Measurements from ENCODE around the gene ATP6V0B. TPM values are rescaled to one million over a fixed set of nuclear protein-coding genes. Genes with fewer than 3 reads are reported as not detected.

The ATP6V0B gene
- polyA plus RNA-seq, 1 experiment: 186 TPM

DNA sequence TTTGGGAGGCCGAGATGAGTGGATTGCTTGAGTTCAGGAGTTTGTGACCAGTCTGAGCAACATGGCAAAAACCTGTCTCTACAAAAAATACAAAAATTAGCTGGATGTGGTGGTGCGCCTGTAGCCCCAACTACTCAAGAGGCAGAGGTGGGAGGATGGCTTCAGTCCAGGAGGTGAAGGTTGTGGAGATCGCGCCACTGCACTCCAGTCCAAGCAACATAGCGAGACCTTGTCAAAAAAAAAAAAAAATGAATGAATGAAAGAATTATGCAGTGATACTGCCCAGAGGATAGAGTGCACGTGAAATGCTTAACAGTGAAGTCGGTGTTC lies 5.4 kb upstream of the ATP6V0B start:
- TF ChIP-seq, protein P1, sequence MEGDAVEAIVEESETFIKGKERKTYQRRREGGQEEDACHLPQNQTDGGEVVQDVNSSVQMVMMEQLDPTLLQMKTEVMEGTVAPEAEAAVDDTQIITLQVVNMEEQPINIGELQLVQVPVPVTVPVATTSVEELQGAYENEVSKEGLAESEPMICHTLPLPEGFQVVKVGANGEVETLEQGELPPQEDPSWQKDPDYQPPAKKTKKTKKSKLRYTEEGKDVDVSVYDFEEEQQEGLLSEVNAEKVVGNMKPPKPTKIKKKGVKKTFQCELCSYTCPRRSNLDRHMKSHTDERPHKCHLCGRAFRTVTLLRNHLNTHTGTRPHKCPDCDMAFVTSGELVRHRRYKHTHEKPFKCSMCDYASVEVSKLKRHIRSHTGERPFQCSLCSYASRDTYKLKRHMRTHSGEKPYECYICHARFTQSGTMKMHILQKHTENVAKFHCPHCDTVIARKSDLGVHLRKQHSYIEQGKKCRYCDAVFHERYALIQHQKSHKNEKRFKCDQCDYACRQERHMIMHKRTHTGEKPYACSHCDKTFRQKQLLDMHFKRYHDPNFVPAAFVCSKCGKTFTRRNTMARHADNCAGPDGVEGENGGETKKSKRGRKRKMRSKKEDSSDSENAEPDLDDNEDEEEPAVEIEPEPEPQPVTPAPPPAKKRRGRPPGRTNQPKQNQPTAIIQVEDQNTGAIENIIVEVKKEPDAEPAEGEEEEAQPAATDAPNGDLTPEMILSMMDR (IDR thresholded peaks at IDR 0.05; ENCODE audit: insufficient read depth, low read depth, low read length): no peak
- ChIA-PET POLR2A (no interaction called here), CTCF (interaction anchor here (0.7 to 2.4 kb wide), 4 partner anchors 9 to 34 kb away, joined by 3 to 9 read pairs (median 4); partner anchors contain the start of gene B4GALT2)
- Histone ChIP-seq H3K4me3 (ENCODE audit: low read depth, low read length) (no peak overlapping the region), H3K27me3 (ENCODE audit: control insufficient read depth, insufficient read depth, low read length) (no peaks in the 10 kb centered on the region), H3K36me3 (ENCODE audit: control insufficient read depth, insufficient read depth, low read length) (peaks cover 7% of the 10 kb centered on the region)
- DNase-seq (ENCODE audit: low read depth): no peak

DNA sequence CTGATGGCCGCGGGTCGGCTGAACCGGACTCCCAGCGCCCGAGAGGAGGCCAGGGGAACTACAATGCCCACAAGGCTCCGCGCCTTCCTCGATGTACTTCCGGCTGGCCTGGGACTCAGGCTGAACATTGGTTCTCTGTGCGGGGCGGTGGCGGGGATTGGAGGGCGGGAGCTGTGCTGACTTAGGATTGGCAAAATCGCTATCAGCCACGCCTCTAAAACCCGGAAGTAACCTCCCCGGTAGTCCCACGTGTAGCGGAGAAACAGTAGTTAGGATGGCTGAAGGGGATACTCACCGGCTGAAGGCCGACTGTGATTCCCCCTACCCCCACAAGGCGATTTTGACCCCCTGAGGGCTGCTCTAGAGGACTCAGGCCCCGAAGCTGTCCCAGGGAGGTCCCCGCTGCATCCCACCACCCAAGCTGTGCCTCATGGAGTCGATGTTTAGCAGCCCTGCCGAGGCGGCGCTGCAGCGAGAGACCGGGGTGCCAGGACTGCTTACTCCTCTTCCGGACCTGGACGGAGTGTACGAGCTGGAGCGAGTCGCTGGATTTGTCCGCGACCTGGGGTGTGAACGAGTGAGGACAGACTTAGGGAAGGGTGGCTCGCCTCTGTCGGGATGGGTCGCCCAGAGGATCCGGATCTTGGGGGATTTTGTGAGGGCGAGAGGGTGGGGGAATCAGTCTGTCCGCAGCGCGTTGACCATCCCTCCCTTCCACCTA lies 4.9 kb upstream of the ATP6V0B start, which contains the start of gene DPH2:
Gene DPH2, plus strand, starts transcription at position 265 of the 721 bp plus-strand sequence. Its CDS starts 166 bp downstream, at position 431.
- TF ChIP-seq, protein P1 (IDR thresholded peaks at IDR 0.05; ENCODE audit: insufficient read depth, low read depth, low read length): peak; percentile 10; the same call in 1 of the 2 replicates
- H3K27me3 ChIP-seq (ENCODE audit: control insufficient read depth, insufficient read depth, low read length): no peaks in the 10 kb centered on the region
- peak within 1 kb of the TSS; percentile 70 for H3K4me3 ChIP-seq (ENCODE audit: low read depth, low read length)
- DNase-seq (ENCODE audit: low read depth): peak; percentile 89
- H3K36me3 ChIP-seq (ENCODE audit: control insufficient read depth, insufficient read depth, low read length): peaks cover 5% of the 10 kb centered on the region
- ChIA-PET CTCF (interaction anchor here (0.6 to 2.4 kb wide), 6 partner anchors 9 to 207 kb away, joined by 3 to 9 read pairs (median 3); partner anchors contain the start of gene B4GALT2), POLR2A (interaction anchor here (0.5 kb wide), 1 partner anchor 318 kb away, joined by 3 read pairs; no protein-coding TSS in a partner anchor)

DNA sequence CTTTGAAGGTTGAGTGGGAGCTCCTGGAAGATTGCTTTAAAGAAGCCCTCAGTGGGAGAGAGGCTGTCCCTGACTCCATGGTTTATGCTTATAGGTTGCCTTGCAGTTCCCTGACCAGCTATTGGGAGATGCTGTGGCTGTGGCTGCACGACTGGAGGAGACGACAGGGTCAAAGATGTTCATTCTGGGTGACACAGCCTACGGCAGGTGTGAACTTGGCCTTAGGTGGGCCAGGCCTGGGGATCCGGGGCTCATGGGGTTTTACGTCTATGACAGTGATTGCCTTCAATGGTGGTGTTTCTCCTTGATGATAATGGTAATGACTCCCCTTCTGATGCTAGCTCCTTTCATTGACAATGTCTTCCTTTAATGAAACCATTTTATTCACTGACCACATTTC lies 4.3 kb upstream of the ATP6V0B start:
- no peak for DNase-seq (ENCODE audit: low read depth)
- Histone ChIP-seq H3K4me3 (ENCODE audit: low read depth, low read length) (peak overlapping the region; percentile 70), H3K27me3 (ENCODE audit: control insufficient read depth, insufficient read depth, low read length) (no peaks in the 10 kb centered on the region), H3K36me3 (ENCODE audit: control insufficient read depth, insufficient read depth, low read length) (peaks cover 5% of the 10 kb centered on the region)
- ChIA-PET POLR2A (no interaction called here), CTCF (interaction anchor here (0.6 to 2.4 kb wide), 5 partner anchors 12 to 207 kb away, joined by 3 to 9 read pairs (median 3); no protein-coding TSS in a partner anchor)
- TF ChIP-seq, protein P1 (IDR thresholded peaks at IDR 0.05; ENCODE audit: insufficient read depth, low read depth, low read length): no peak

DNA sequence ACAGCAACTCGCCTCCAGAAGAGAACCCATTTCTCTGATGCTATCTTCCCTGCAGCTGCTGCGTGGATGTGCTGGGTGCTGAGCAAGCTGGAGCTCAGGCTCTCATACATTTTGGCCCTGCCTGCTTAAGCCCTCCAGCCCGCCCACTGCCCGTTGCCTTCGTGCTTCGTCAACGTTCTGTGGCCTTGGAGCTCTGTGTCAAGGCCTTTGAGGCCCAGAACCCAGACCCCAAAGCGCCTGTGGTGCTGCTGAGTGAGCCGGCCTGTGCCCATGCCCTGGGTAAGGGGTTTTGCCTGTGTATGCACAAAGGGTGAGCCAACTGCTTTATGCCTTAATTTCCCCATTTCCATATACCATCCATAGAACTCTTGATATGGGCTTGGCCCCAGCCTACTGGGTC lies 3.8 kb upstream of the ATP6V0B start:
- CTCF ChIA-PET: interaction anchor here (1.2 to 2.4 kb wide), 4 partner anchors 12 to 208 kb away, joined by 3 to 9 read pairs (median 4); no protein-coding TSS in a partner anchor
- DNase-seq (ENCODE audit: low read depth): no peak
- POLR2A ChIA-PET: no interaction called here
- Histone ChIP-seq H3K36me3 (ENCODE audit: control insufficient read depth, insufficient read depth, low read length) (peaks cover 4% of the 10 kb centered on the region), H3K4me3 (ENCODE audit: low read depth, low read length) (peak overlapping the region; percentile 70; the same call in 1 of the 2 replicates), H3K27me3 (ENCODE audit: control insufficient read depth, insufficient read depth, low read length) (no peaks in the 10 kb centered on the region)
- TF ChIP-seq, protein P1 (IDR thresholded peaks at IDR 0.05; ENCODE audit: insufficient read depth, low read depth, low read length): no peak

DNA sequence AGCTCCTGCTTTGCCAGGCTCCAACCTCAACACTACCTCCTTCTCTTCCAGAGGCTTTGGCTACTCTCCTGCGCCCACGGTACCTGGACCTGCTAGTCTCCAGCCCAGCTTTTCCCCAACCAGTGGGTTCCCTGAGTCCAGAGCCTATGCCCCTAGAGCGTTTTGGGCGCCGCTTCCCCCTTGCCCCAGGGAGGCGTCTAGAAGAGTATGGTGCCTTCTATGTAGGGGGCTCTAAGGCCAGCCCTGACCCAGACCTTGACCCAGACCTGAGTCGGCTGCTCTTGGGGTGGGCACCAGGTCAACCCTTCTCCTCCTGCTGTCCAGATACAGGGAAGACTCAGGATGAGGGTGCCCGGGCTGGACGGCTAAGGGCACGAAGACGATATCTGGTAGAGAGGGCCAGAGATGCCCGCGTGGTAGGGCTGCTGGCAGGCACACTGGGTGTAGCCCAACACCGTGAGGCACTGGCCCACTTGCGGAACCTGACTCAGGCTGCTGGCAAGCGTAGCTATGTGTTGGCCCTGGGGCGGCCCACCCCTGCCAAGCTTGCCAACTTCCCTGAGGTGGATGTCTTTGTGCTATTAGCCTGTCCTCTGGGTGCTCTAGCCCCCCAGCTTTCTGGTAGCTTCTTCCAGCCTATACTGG lies 3.3 kb upstream of the ATP6V0B start:
- ChIA-PET POLR2A (no interaction called here), CTCF (interaction anchor here (1.0 to 2.4 kb wide), 2 partner anchors 36 to 37 kb away, joined by 3 to 9 read pairs; no protein-coding TSS in a partner anchor)
- H3K36me3 ChIP-seq (ENCODE audit: control insufficient read depth, insufficient read depth, low read length): peaks cover 3% of the 10 kb centered on the region
- H3K27me3 ChIP-seq (ENCODE audit: control insufficient read depth, insufficient read depth, low read length): no peaks in the 10 kb centered on the region
- no peak overlapping the region for H3K4me3 ChIP-seq (ENCODE audit: low read depth, low read length)
- TF ChIP-seq, protein P1 (IDR thresholded peaks at IDR 0.05; ENCODE audit: insufficient read depth, low read depth, low read length): no peak
- no peak for DNase-seq (ENCODE audit: low read depth)
